ENCODE data around the gene MRPL4. TPM values are rescaled to one million over a fixed set of nuclear protein-coding genes. Genes with fewer than 3 reads are reported as not detected.

Gene MRPL4
- total RNA-seq, 4 donors from 2014 or later: 45.8 to 86.0 (median 51.9) TPM

GRCh38 chr19:10270180-10270615 lies 18.2 kb downstream of the MRPL4 start:
- Histone ChIP-seq H3K9me3 (no peaks in the 10 kb centered on the region), H3K27me3 (peaks cover 60% of the 10 kb centered on the region), H3K27ac (peak overlapping the region; percentile 9 to 81 (median 79)), H3K36me3 (peaks cover 0 to 7% of the 10 kb centered on the region in 2 donors), H3K4me3 (peak overlapping the region; percentile 10 to 53), H3K4me1 (peaks cover 0 to 38% (median 7%) of the 10 kb centered on the region in 3 donors)
- ATAC-seq: peak; percentile 53
- WGBS, 2 donors (ENCODE audit: low coverage in 1 of 2): no CpG with 5 or more reads among the region's 37 CpGs
- TF ChIP-seq POLR2AphosphoS5 (IDR thresholded peaks at IDR 0.05): no peak
- TF ChIP-seq, protein P1, sequence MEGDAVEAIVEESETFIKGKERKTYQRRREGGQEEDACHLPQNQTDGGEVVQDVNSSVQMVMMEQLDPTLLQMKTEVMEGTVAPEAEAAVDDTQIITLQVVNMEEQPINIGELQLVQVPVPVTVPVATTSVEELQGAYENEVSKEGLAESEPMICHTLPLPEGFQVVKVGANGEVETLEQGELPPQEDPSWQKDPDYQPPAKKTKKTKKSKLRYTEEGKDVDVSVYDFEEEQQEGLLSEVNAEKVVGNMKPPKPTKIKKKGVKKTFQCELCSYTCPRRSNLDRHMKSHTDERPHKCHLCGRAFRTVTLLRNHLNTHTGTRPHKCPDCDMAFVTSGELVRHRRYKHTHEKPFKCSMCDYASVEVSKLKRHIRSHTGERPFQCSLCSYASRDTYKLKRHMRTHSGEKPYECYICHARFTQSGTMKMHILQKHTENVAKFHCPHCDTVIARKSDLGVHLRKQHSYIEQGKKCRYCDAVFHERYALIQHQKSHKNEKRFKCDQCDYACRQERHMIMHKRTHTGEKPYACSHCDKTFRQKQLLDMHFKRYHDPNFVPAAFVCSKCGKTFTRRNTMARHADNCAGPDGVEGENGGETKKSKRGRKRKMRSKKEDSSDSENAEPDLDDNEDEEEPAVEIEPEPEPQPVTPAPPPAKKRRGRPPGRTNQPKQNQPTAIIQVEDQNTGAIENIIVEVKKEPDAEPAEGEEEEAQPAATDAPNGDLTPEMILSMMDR (IDR thresholded peaks at IDR 0.05): no peak
- peak in 1 of 2 donors; percentile 25 for TF ChIP-seq POLR2A (IDR thresholded peaks at IDR 0.05)
- no peak for TF ChIP-seq EP300 (IDR thresholded peaks at IDR 0.05)

DNA sequence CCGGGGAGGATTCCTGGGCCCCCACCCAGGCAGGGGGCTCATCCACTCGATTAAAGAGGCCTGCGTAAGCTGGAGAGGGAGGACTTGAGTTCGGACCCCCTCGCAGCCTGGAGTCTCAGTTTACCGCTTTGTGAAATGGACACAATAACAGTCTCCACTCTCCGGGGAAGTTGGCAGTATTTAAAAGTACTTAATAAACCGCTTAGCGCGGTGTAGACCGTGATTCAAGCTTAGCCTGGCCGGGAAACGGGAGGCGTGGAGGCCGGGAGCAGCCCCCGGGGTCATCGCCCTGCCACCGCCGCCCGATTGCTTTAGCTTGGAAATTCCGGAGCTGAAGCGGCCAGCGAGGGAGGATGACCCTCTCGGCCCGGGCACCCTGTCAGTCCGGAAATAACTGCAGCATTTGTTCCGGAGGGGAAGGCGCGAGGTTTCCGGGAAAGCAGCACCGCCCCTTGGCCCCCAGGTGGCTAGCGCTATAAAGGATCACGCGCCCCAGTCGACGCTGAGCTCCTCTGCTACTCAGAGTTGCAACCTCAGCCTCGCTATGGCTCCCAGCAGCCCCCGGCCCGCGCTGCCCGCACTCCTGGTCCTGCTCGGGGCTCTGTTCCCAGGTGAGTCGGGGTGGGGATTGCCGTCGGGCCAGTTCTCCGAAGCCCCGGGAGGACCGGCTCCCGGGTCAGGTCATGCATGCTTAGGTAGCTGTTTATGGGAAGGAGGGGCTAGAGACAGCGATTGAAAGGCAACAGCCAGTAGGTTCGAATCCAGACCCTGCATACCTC lies 18.8 kb downstream of the MRPL4 start, which contains the start of gene ICAM1:
ICAM1 (plus strand) TSS at position 505 of the 779 bp plus-strand sequence; CDS start at position 545, 40 bp downstream.
- no peaks in the 10 kb centered on the region for H3K9me3 ChIP-seq
- H3K27ac ChIP-seq: peak within 1 kb of the TSS; percentile 9 to 81 (median 79)
- peaks cover 0 to 10% of the 10 kb centered on the region in 2 donors for H3K36me3 ChIP-seq
- TF ChIP-seq POLR2A (IDR thresholded peaks at IDR 0.05) (peak; percentile 66 to 67), POLR2AphosphoS5 (IDR thresholded peaks at IDR 0.05) (peak; percentile 73), EP300 (IDR thresholded peaks at IDR 0.05) (no peak)
- TF ChIP-seq, protein P1 (IDR thresholded peaks at IDR 0.05): peak in 2 of 4 experiments; percentile 14 to 24
- WGBS, 2 donors (ENCODE audit: low coverage in 1 of 2): 13% methylated on average over 3 of the region's 51 CpGs; no CpG with 5 or more reads in 1 of the 2 donors
- peak; percentile 72 for ATAC-seq
- peaks cover 0 to 38% (median 7%) of the 10 kb centered on the region in 3 donors for H3K4me1 ChIP-seq
- peak within 1 kb of the TSS; percentile 10 to 53 for H3K4me3 ChIP-seq
- H3K27me3 ChIP-seq: peaks cover 60% of the 10 kb centered on the region

DNA sequence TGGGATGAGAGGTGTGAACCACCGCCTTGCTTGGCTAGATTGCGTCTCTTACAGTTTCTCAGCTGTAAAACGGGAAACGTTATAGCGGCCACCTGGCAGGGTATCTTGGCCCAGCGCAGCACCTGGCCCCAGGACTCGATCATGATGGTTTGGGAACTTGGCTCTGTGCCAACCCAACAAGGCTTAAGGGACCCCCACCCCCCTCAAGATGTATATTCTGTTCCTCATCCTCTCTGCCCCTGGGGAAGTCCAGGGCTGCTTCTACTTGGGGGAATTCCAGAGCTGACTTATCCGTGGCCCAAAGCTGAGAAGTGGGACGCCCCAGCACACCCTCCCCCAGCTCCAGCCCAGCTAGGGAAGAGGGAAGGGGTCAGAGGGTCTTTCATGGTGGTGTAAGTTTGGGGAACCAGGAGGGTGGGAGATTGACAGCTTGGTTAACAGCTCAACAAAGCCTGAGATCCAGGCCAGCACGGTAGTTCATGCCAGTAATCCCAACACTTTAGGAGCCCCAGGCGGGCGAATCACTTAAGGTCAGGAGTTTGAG lies 19.6 kb downstream of the MRPL4 start:
- peak overlapping the region; percentile 10 to 53 for H3K4me3 ChIP-seq
- peaks cover 0 to 10% of the 10 kb centered on the region in 2 donors for H3K36me3 ChIP-seq
- H3K27ac ChIP-seq: peak overlapping the region in 3 of 4 donors; percentile 79 to 81 (median 79)
- H3K9me3 ChIP-seq: no peaks in the 10 kb centered on the region
- ATAC-seq: no peak
- no peak for TF ChIP-seq POLR2AphosphoS5 (IDR thresholded peaks at IDR 0.05)
- no peak for TF ChIP-seq EP300 (IDR thresholded peaks at IDR 0.05)
- TF ChIP-seq, protein P1 (IDR thresholded peaks at IDR 0.05): no peak
- no peak for TF ChIP-seq POLR2A (IDR thresholded peaks at IDR 0.05)
- WGBS, 2 donors (ENCODE audit: low coverage in 1 of 2): 43% methylated on average over 7 of the region's 12 CpGs; no CpG with 5 or more reads in 1 of the 2 donors
- peaks cover 0 to 38% (median 7%) of the 10 kb centered on the region in 3 donors for H3K4me1 ChIP-seq
- peaks cover 60% of the 10 kb centered on the region for H3K27me3 ChIP-seq

DNA sequence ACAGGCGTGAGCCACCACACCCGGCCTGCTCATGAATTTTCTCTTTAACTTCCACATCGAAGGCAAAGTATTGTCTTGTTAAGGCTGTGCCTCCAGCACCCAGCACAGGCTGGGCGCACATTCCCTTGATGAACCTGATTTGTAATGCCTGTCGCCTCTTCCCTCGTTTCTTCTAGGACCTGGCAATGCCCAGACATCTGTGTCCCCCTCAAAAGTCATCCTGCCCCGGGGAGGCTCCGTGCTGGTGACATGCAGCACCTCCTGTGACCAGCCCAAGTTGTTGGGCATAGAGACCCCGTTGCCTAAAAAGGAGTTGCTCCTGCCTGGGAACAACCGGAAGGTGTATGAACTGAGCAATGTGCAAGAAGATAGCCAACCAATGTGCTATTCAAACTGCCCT lies 22.6 kb downstream of the MRPL4 start:
- H3K36me3 ChIP-seq: peaks cover 0 to 25% of the 10 kb centered on the region in 2 donors
- H3K27me3 ChIP-seq: peaks cover 52% of the 10 kb centered on the region
- peaks cover 0 to 24% (median 7%) of the 10 kb centered on the region in 3 donors for H3K4me1 ChIP-seq
- H3K4me3 ChIP-seq: no peak overlapping the region
- WGBS, 2 donors (ENCODE audit: low coverage in 1 of 2): 87 to 90% methylated on average over 3 to 4 of the region's 10 CpGs
- no peak for TF ChIP-seq POLR2A (IDR thresholded peaks at IDR 0.05)
- TF ChIP-seq, protein P1 (IDR thresholded peaks at IDR 0.05): no peak
- TF ChIP-seq EP300 (IDR thresholded peaks at IDR 0.05): no peak
- TF ChIP-seq POLR2AphosphoS5 (IDR thresholded peaks at IDR 0.05): no peak
- H3K9me3 ChIP-seq: no peaks in the 10 kb centered on the region
- H3K27ac ChIP-seq: no peak overlapping the region
- ATAC-seq: no peak
